CD8-positive, alpha-beta memory T cell (primary cell): Measurements from ENCODE around the gene CUX1. TPM values are rescaled to one million over a fixed set of nuclear protein-coding genes. Genes with fewer than 3 reads are reported as not detected.
A peak's percentile ranks its signal among the peaks of the same experiment; 100 is the strongest.

Source experiments
- CTCF ChIA-PET: fragments of 350-600 bp; sonication (Branson Sonifier 250); formaldehyde crosslinking; loops from one replicate; lab custom pipeline; 2021; ENCODE audit warnings: antibody characterized with exemption; lab: Charles Lee
- POLR2A ChIA-PET: fragments of 350-600 bp; sonication (Branson Sonifier 250); formaldehyde crosslinking; loops from one replicate; lab custom pipeline; 2021; ENCODE audit warnings: antibody characterized with exemption; lab: Charles Lee
- DNase-seq, 5 donors: peaks; one replicate each; pipeline versions ENCODE4 v3.0.0 to v3.0.0-alpha.2; 2020 to 2022; ENCODE audit warnings: mixed read lengths in 1 of 5
- H3K27ac ChIP-seq: one replicate; pipeline ENCODE4 v1.7.0; 2013; ENCODE audit warnings: low read depth, mild to moderate bottlenecking, low read length, moderate library complexity
- H3K27me3 ChIP-seq: 2 replicates; pipeline ENCODE4 v1.7.0; 2013; ENCODE audit warnings: low read length, mild to moderate bottlenecking; ENCODE audit not compliant: insufficient read depth, poor library complexity, severe bottlenecking
- H3K36me3 ChIP-seq: 2 replicates; pipeline ENCODE4 v1.7.0; 2013; ENCODE audit warnings: mild to moderate bottlenecking, low read length, moderate library complexity; ENCODE audit not compliant: insufficient read depth
- H3K4me1 ChIP-seq: 2 replicates; pipeline ENCODE4 v1.7.0; 2013; ENCODE audit warnings: mild to moderate bottlenecking, low read length, moderate library complexity; ENCODE audit not compliant: insufficient read depth
- H3K4me3 ChIP-seq: 2 replicates; pipeline ENCODE4 v1.7.0; 2013; ENCODE audit warnings: mild to moderate bottlenecking, low read length
- H3K9me3 ChIP-seq: 2 replicates; pipeline ENCODE4 v1.7.0; 2013; ENCODE audit warnings: mild to moderate bottlenecking, low read length
- H3K27ac Mint-ChIP-seq, 8 donors: one replicate each; pipeline ENCODE4 v1.8.0; 2020 to 2021; ENCODE audit warnings: mixed read lengths in 8 of 8, mild to moderate bottlenecking in 6 of 8, inconsistent platforms in 3 of 8, moderate library complexity in 3 of 8
- H3K27me3 Mint-ChIP-seq, 2 donors: one replicate each; pipeline ENCODE4 v1.8.0; 2020 to 2021; ENCODE audit warnings: mixed read lengths in 2 of 2, mild to moderate bottlenecking in 1 of 2, moderate library complexity in 1 of 2
- H3K36me3 Mint-ChIP-seq, 3 donors: one replicate each; pipeline ENCODE4 v1.8.0; 2020 to 2021; ENCODE audit warnings: mixed read lengths in 3 of 3, inconsistent platforms in 1 of 3, mild to moderate bottlenecking in 1 of 3
- H3K4me1 Mint-ChIP-seq, 3 donors: one replicate each; pipeline ENCODE4 v1.8.0; 2020 to 2021; ENCODE audit warnings: mixed read lengths in 3 of 3, inconsistent platforms in 1 of 3, mild to moderate bottlenecking in 1 of 3
- H3K4me3 Mint-ChIP-seq, 7 donors: one replicate each; pipeline ENCODE4 v1.8.0; 2020 to 2021; ENCODE audit warnings: mixed read lengths in 7 of 7, mild to moderate bottlenecking in 6 of 7, moderate library complexity in 4 of 7, inconsistent platforms in 2 of 7
- H3K9me3 Mint-ChIP-seq, 5 donors: one replicate each; pipeline ENCODE4 v1.8.0; 2020 to 2022; ENCODE audit warnings: mixed read lengths in 5 of 5, mild to moderate bottlenecking in 3 of 5, moderate library complexity in 2 of 5, inconsistent platforms in 1 of 5
- polyA plus RNA-seq: library from polyadenylated mRNA; unstranded; fragments of 300-500 nt; fragmentation: Illumina TruSeq; gene quantifications from one replicate; pipeline ENCODE4 v1.2.3, GENCODE V29; 2021
- total RNA-seq, 2 experiments: library from RNA; stranded (reverse); gene quantifications; one replicate each; pipeline ENCODE4 v1.2.3, GENCODE V29; 2021

Gene CUX1
- total and polyA plus RNA-seq, 3 experiments from 2014 or later = 23.2 to 26.4 (median 23.6) TPM

- H3K36me3 Mint-ChIP-seq = peaks cover 0 to 16% (median 4%) of the 10 kb centered on the region in 3 donors
- no peak overlapping the region for H3K4me3 ChIP-seq
- DNase-seq = no peak
- POLR2A ChIA-PET = no interaction called here
- CTCF ChIA-PET = interaction anchor here (0.5 kb wide), 1 partner anchor 409 kb away, joined by 3 read pairs; no protein-coding TSS in a partner anchor
- H3K4me1 ChIP-seq = no peaks in the 10 kb centered on the region
- no peak overlapping the region for H3K4me3 Mint-ChIP-seq
- no peaks in the 10 kb centered on the region for H3K27me3 Mint-ChIP-seq
- no peaks in the 10 kb centered on the region for H3K9me3 ChIP-seq
- no peaks in the 10 kb centered on the region for H3K27me3 ChIP-seq
- no peak overlapping the region for H3K27ac ChIP-seq
- H3K4me1 Mint-ChIP-seq = no peaks in the 10 kb centered on the region
- no peak overlapping the region for H3K27ac Mint-ChIP-seq
- H3K36me3 ChIP-seq = no peaks in the 10 kb centered on the region
- H3K9me3 Mint-ChIP-seq = no peaks in the 10 kb centered on the region
Observed at GRCh38 chr7:102149416-102149815, 332.0 kb downstream of the CUX1 start.

GRCh38 chr7:102150266-102150665 is 332.8 kb downstream of the CUX1 start:
- no peak overlapping the region for H3K4me3 ChIP-seq
- Mint-ChIP-seq H3K4me3 (no peak overlapping the region), H3K27me3 (no peaks in the 10 kb centered on the region), H3K27ac (peak overlapping the region in 1 of 8 donors; percentile 43), H3K4me1 (no peaks in the 10 kb centered on the region), H3K36me3 (peaks cover 0 to 17% (median 2%) of the 10 kb centered on the region in 3 donors), H3K9me3 (no peaks in the 10 kb centered on the region)
- ChIA-PET CTCF (no interaction called here), POLR2A (no interaction called here)
- H3K27me3 ChIP-seq = no peaks in the 10 kb centered on the region
- H3K4me1 ChIP-seq = no peaks in the 10 kb centered on the region
- DNase-seq = no peak
- no peaks in the 10 kb centered on the region for H3K36me3 ChIP-seq
- H3K9me3 ChIP-seq = no peaks in the 10 kb centered on the region
- no peak overlapping the region for H3K27ac ChIP-seq

GRCh38 chr7:102152672-102153598 is 335.5 kb downstream of the CUX1 start:
- H3K4me1 Mint-ChIP-seq = no peaks in the 10 kb centered on the region
- H3K36me3 Mint-ChIP-seq = peaks cover 0 to 13% (median 5%) of the 10 kb centered on the region in 3 donors
- no peaks in the 10 kb centered on the region for H3K4me1 ChIP-seq
- CTCF ChIA-PET = no interaction called here
- H3K4me3 Mint-ChIP-seq = no peak overlapping the region
- H3K36me3 ChIP-seq = no peaks in the 10 kb centered on the region
- no peak overlapping the region for H3K4me3 ChIP-seq
- H3K9me3 Mint-ChIP-seq = no peaks in the 10 kb centered on the region
- H3K27me3 Mint-ChIP-seq = no peaks in the 10 kb centered on the region
- H3K27me3 ChIP-seq = no peaks in the 10 kb centered on the region
- POLR2A ChIA-PET = no interaction called here
- no peak for DNase-seq
- H3K9me3 ChIP-seq = no peaks in the 10 kb centered on the region
- H3K27ac Mint-ChIP-seq = no peak overlapping the region
- no peak overlapping the region for H3K27ac ChIP-seq

- no peaks in the 10 kb centered on the region for H3K9me3 Mint-ChIP-seq
- H3K4me3 Mint-ChIP-seq = no peak overlapping the region
- Histone ChIP-seq H3K4me1 (no peaks in the 10 kb centered on the region), H3K27me3 (no peaks in the 10 kb centered on the region), H3K36me3 (no peaks in the 10 kb centered on the region), H3K9me3 (no peaks in the 10 kb centered on the region), H3K4me3 (no peak overlapping the region), H3K27ac (no peak overlapping the region)
- DNase-seq = no peak
- no peaks in the 10 kb centered on the region for H3K4me1 Mint-ChIP-seq
- POLR2A ChIA-PET = no interaction called here
- H3K36me3 Mint-ChIP-seq = peaks cover 0 to 20% (median 10%) of the 10 kb centered on the region in 3 donors
- CTCF ChIA-PET = no interaction called here
- no peak overlapping the region for H3K27ac Mint-ChIP-seq
- no peaks in the 10 kb centered on the region for H3K27me3 Mint-ChIP-seq
Observed at GRCh38 chr7:102153599-102153946, 336.1 kb downstream of the CUX1 start.

GRCh38 chr7:102154425-102154824 is 337.0 kb downstream of the CUX1 start:
- Histone ChIP-seq H3K27ac (no peak overlapping the region), H3K4me3 (no peak overlapping the region), H3K27me3 (no peaks in the 10 kb centered on the region), H3K36me3 (no peaks in the 10 kb centered on the region), H3K4me1 (no peaks in the 10 kb centered on the region), H3K9me3 (no peaks in the 10 kb centered on the region)
- POLR2A ChIA-PET = no interaction called here
- CTCF ChIA-PET = no interaction called here
- H3K27me3 Mint-ChIP-seq = no peaks in the 10 kb centered on the region
- no peak for DNase-seq
- no peak overlapping the region for H3K27ac Mint-ChIP-seq
- H3K4me1 Mint-ChIP-seq = no peaks in the 10 kb centered on the region
- no peak overlapping the region for H3K4me3 Mint-ChIP-seq
- H3K9me3 Mint-ChIP-seq = no peaks in the 10 kb centered on the region
- peaks cover 0 to 23% (median 10%) of the 10 kb centered on the region in 3 donors for H3K36me3 Mint-ChIP-seq

GRCh38 chr7:102155821-102156441 is 338.5 kb downstream of the CUX1 start:
- Histone ChIP-seq H3K27me3 (no peaks in the 10 kb centered on the region), H3K36me3 (no peaks in the 10 kb centered on the region), H3K4me3 (no peak overlapping the region), H3K27ac (no peak overlapping the region), H3K9me3 (no peaks in the 10 kb centered on the region), H3K4me1 (no peaks in the 10 kb centered on the region)
- peaks cover 0 to 27% (median 12%) of the 10 kb centered on the region in 3 donors for H3K36me3 Mint-ChIP-seq
- no peaks in the 10 kb centered on the region for H3K27me3 Mint-ChIP-seq
- no peak overlapping the region for H3K4me3 Mint-ChIP-seq
- no peak overlapping the region for H3K27ac Mint-ChIP-seq
- no peaks in the 10 kb centered on the region for H3K4me1 Mint-ChIP-seq
- POLR2A ChIA-PET = no interaction called here
- no peak for DNase-seq
- no peaks in the 10 kb centered on the region for H3K9me3 Mint-ChIP-seq
- CTCF ChIA-PET = no interaction called here

- CTCF ChIA-PET = no interaction called here
- Mint-ChIP-seq H3K9me3 (no peaks in the 10 kb centered on the region), H3K4me1 (no peaks in the 10 kb centered on the region), H3K36me3 (peaks cover 0 to 29% (median 13%) of the 10 kb centered on the region in 3 donors), H3K4me3 (no peak overlapping the region), H3K27me3 (no peaks in the 10 kb centered on the region), H3K27ac (peak overlapping the region in 1 of 8 donors; percentile 9)
- Histone ChIP-seq H3K27me3 (no peaks in the 10 kb centered on the region), H3K4me3 (no peak overlapping the region), H3K9me3 (no peaks in the 10 kb centered on the region), H3K4me1 (no peaks in the 10 kb centered on the region), H3K36me3 (no peaks in the 10 kb centered on the region), H3K27ac (no peak overlapping the region)
- DNase-seq = no peak
- POLR2A ChIA-PET = no interaction called here
Observed at GRCh38 chr7:102156867-102157266, 339.4 kb downstream of the CUX1 start.

GRCh38 chr7:102165136-102165535 is 347.7 kb downstream of the CUX1 start:
- no peak overlapping the region for H3K27ac ChIP-seq
- peaks cover 0 to 33% (median 8%) of the 10 kb centered on the region in 3 donors for H3K36me3 Mint-ChIP-seq
- ChIA-PET POLR2A (no interaction called here), CTCF (no interaction called here)
- H3K9me3 ChIP-seq = no peaks in the 10 kb centered on the region
- no peaks in the 10 kb centered on the region for H3K36me3 ChIP-seq
- no peak overlapping the region for H3K4me3 Mint-ChIP-seq
- H3K4me3 ChIP-seq = no peak overlapping the region
- H3K9me3 Mint-ChIP-seq = no peaks in the 10 kb centered on the region
- H3K27me3 ChIP-seq = no peaks in the 10 kb centered on the region
- DNase-seq = no peak
- no peaks in the 10 kb centered on the region for H3K4me1 ChIP-seq
- no peaks in the 10 kb centered on the region for H3K27me3 Mint-ChIP-seq
- no peaks in the 10 kb centered on the region for H3K4me1 Mint-ChIP-seq
- peak overlapping the region in 1 of 8 donors; percentile 38 for H3K27ac Mint-ChIP-seq
